GM18868 (cell line): Measurements from ENCODE around the gene DACT3.

Experiments
- ATAC-seq: cut with Tn5 transposase; IDR thresholded peaks from one replicate; pipeline ENCODE4 v1.9.1; 2021; ENCODE audit warnings: mild to moderate bottlenecking, moderate library complexity; ENCODE audit not compliant: unreplicated experiment

The DACT3 gene

GRCh38 chr19:46601318-46602224 lies 59.4 kb downstream of the DACT3 start, which contains the start of gene CALM3:
TSS of gene CALM3 (plus strand) at chr19:46601330. CDS start at chr19:46601435, 105 bp downstream.
- no peak for ATAC-seq

- peak; percentile 74 for ATAC-seq
Measured at GRCh38 chr19:46600384-46601317, 60.3 kb downstream of the DACT3 start.

- ATAC-seq: no peak
Measured at GRCh38 chr19:46599716-46600373, 61.1 kb downstream of the DACT3 start.

- ATAC-seq: no peak
Measured at GRCh38 chr19:46598372-46598917, 62.5 kb downstream of the DACT3 start.
